NCI-H146 treated with DMSO at 0.1 percent for 48 hours (cell line): ENCODE data around the gene HDLBP.

Source experiments
- DNase-seq: peaks from one replicate; lab custom pipeline; 2025; ENCODE audit not compliant: unreplicated experiment; lab: John Stamatoyannopoulos, UW

HDLBP gene

DNA sequence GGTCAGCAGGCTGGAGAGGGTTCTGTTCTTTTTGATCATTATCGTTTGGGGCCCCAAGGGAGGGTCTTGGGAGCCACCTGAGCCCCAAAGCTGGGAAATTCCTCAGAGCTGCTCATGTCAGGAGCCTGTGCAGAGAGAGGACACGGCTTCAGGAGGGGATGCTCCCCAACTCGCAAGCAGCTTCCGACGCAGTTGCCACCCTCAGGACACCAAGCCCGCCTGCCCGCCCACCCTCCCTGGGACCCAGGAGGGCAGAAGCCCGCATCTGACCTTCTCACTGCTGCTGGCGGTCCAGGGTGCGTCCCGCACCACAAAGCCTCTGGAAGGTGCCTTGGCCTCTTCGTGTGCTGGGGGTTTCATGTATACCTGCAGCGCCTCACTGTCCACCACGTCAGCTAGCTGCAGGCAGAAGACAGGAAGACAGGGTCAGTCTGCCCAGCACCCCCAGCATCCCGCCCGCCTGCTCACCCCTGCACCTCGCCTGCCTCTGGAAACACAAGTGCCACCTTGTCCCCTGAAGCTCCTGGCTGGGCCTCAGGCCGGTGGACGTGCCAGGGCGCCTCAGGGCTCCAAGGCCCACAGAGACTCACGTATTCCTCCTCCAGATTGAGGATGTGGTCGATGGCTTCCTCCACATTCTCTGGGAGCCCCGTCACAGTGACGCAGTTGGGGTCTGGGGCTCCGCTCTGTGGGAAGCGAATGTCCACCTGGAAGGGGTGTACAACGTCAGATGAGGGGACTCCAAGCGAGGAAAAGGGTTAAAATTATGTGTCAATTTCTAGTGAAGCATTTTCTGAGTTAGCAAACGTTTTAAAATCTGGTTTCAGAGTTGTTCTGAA lies 85.7 kb downstream of the HDLBP start:
- no peak for DNase-seq

DNA sequence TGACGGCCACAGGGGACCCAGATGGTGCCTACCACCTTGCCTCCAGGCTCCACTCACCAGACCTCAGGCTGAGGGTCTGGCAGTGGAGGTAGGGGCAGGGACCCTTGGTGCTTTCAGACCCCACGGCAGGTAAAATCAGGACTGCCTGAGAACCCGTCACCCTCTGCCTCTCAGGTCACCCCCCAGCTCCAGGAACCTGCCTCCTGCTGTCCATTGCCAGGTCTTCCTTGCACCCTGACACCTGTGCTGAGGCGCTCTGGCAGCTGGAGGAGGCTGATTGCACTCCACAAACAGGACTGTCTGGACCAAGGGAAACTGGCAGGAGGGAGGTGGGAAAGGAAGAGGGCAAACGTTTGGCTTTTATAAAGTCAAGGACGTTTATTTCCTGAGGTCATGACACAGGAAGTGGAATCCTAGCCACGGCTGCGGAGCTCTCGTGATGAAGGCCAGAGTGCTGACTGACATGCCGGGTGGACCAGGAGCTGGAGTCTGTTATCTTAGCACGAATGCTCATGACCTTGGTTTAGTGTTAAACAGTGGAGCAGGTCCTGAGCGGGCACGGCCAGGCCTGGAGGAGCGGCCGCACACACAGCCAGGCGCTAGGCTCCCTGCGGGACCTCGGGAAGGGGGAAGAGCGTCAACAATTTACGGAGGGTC lies 86.5 kb downstream of the HDLBP start:
- no peak for DNase-seq

DNA sequence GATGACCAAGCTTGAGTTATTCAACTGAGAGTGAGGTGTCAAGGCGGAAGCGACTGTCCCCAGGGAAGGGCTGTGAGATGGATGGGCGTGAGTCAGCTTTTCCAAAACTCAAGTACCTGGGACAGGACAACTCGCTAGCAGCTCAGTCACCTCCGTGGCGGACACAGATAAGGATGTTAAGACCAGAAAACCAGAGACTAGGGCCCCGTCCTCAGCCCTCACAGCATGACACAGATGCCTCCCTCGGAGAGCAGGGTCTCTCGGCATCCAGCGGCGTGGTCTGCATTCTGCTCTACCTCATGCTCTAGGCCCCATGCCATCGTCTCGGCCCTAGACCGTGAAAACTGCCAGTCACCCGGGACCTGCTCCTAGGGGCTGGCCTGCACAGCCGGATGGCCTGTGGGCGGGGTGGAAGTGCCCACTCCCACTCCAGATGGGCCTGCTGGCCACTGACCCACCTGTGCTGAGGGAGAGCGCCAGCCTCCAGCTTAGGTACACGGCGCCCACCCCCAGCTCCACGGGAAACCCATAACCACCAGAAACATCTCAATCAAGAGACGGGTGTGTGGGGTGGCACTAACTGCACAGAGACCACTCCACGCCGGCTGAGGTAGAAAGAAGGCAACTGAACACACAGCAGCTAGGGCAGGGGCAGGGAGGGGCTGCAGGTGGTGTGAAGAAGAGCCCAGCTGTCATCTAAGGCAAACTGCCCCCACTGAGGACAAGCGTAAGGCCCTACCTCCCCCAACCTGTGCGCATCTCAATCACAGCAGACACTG lies 87.2 kb downstream of the HDLBP start:
- no peak for DNase-seq

- no peak for DNase-seq
These were observed 87.9 kb downstream of the HDLBP start for GRCh38 chr2:241227594-241227993.

GRCh38 chr2:241226723-241227572 lies 88.5 kb downstream of the HDLBP start:
- DNase-seq: no peak

DNA sequence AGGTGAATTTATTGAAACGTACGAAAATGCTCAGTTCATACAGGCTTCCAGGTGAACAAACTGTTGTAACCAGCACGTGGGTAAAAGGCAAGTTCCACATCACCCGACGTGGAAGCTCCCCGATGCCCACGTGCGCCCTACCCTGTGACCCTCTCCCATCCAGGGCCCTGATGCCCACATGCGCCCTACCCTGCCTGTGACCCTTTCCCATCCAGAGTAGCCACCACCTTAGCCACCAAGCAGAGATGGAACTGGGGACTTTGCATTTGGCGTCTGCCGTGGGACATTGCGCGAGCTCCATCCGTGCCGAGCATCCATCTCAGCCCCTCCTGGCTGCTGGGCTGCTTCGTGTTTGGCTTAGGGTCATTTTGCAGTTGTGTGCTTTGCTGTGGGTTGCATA lies 89.5 kb downstream of the HDLBP start:
- DNase-seq: no peak

DNA sequence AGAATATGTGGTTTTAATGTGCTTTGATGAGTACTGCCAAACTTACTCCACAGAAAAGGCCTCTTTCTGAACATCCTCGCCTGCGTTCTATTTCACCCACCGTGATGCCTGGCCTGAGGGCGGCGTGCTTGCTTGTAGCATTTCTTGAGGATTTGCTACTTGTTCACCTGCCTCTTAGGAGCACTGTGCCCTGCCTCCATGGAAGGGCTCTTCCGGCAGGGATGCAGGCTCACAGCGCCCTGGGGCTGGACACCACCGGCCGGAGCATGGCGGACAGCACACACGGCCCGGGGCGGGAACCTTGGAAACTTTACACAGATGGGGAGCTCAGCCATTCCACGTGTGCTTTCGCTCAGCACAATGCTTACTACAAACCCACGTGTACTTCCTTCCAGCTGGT lies 89.9 kb downstream of the HDLBP start:
- DNase-seq: no peak

- DNase-seq: no peak
These were observed 90.5 kb downstream of the HDLBP start for GRCh38 chr2:241224851-241225438.

- no peak for DNase-seq
These were observed 91.2 kb downstream of the HDLBP start for GRCh38 chr2:241224018-241224850.

DNA sequence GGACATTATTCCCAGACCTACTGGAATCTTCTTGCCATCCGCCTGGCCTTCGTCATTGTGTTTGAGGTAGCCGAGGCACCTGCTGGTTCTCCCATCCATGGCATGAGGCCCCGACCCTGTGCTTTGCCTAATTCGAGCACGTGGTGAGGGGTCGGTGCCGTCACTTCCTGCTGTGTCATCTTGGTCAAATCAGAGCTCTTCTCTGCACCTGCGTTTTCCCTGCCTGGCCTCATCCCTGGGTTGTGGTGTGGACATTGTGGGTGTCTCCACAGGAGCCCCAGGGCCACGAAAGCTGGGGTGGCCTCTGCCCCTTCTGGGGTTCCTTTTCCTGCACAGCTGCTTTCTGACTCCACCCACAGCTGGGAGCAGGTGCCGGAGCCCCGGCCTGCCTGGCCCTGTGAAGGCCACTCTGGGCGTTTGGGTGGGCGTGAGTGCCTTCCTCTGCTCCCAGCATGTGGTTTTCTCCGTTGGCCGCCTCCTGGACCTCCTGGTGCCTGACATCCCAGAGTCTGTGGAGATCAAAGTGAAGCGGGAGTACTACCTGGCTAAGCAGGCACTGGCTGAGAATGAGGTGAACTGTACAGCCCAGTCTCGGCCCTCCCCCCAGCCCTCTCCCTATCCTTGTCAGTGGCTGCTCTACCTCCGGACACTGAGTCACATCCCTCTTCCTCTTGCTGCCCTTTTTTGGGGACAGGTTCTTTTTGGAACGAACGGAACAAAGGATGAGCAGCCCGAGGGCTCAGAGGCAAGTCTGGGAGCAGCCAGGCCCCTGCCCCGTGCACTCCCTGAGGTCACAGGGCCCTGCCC lies 92.1 kb downstream of the HDLBP start:
- no peak for DNase-seq

GRCh38 chr2:241219856-241220356 lies 95.6 kb downstream of the HDLBP start:
- no peak for DNase-seq

DNA sequence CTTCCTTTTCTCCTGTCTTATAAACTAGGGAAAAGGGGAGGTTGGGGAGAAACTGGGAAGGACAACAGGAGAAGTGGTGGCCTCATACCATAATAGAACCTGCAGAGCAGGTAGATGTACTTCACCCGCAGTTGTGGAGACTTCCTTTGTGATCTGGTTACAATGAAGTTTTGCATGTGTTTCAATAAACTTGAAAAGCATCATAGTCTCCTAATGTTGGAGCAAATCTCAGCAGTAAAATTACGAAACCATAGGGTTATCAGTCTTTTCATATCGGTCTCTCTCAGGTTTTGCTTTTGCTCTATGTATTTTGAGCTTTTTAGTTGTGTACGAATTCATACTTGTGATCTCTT lies 96.5 kb downstream of the HDLBP start:
- no peak for DNase-seq

- DNase-seq: no peak
These were observed 97.1 kb downstream of the HDLBP start for GRCh38 chr2:241218131-241219029.

GRCh38 chr2:241217320-241218031 lies 98.0 kb downstream of the HDLBP start:
- DNase-seq: peak; percentile 37

DNA sequence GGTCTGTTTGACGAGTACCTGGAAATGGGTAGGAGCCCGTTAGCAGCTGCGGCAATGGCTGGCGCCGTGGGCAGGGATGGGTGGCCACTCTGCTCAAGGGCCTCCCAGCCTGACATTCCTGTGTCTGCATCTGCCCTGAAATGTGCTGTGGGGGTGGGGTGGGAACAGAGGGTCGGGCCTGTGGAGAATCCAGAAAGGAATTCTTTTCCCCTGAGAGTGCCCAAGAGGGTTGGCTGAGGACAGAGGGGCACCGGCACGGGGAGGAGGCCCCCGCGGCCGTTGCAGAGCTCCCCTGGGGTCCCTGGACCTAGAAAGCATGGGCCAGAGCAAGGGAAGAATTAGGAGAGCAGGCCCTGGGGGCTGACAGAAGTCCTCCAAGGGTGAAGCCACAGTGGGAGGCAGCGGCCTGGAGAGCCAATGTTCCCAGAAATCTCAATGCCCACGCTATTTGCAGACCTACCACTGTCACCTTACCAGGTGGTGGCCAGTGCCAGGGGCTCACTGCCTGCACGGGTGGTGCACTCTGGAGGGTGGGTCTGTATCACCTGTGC lies 99.2 kb downstream of the HDLBP start:
- DNase-seq: no peak

DNA sequence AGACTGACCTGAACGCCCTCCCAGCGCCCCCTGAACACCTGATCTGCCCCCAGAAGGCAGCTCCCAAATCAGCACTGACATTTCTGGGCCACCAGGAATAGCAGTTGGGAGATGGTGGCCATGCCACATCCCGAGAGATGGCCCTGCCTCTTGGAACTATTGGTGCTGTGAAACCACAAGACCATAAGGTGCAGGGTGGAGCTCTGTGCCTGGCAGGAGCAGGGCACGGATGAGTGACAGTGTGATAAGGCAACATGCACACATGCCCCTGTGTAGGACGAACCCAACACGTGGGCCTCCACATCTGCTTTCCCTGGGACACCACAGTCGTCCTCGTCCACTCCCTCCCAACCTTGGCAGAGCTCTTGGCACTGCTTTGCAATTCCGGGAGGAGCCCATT lies 100.1 kb downstream of the HDLBP start:
- no peak for DNase-seq

DNA sequence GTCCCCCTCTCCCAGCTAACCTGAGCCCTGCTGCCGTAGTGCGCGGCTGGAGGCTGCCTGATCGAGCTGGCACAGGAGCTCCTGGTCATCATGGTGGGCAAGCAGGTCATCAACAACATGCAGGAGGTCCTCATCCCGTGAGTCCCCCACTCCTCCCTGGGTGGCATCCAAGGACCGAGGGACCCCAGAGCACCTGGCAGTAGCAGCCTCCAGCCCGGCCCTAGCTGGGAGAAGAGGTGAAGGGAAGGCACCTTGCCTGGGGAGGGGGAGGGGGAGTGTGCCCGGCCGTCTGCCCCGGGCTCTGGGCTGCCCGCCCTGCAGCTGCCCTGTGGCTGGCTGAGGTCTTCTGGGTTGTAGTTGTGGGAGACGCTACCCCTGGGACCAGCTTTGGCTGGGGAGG lies 100.7 kb downstream of the HDLBP start:
- no peak for DNase-seq
